Fibroblast of mammary gland (primary cell): ENCODE results near the gene SLC13A4.
A peak's percentile ranks its signal among the peaks of the same experiment; 100 is the strongest.

ENCODE experiments used
- DNase-seq: peaks from one replicate; pipeline ENCODE4 v3.0.0-alpha.2; 2010; ENCODE audit warnings: low read depth
- H3K4me3 ChIP-seq: 2 replicates; pipeline ENCODE4 v1.5.1; 2011; ENCODE audit warnings: low read depth, mild to moderate bottlenecking, low read length, moderate library complexity; ENCODE audit not compliant: control insufficient read depth
- CTCF ChIP-seq: conservative IDR thresholded peaks from 2 replicates; pipeline ENCODE4 v1.5.1; 2011; ENCODE audit warnings: low read depth, low read length, inconsistent platforms; ENCODE audit not compliant: control insufficient read depth, insufficient read depth

Gene SLC13A4

GRCh38 chr7:135715055-135715522 lies 12.9 kb downstream of the SLC13A4 start:
- no peak for TF ChIP-seq CTCF
- H3K4me3 ChIP-seq: no peak overlapping the region

GRCh38 chr7:135714534-135715009 lies 13.4 kb downstream of the SLC13A4 start:
- TF ChIP-seq CTCF: no peak
- peak; percentile 78 for DNase-seq
- no peak overlapping the region for H3K4me3 ChIP-seq

More at GRCh38 chr7:135715055-135715522, 12.9 kb downstream of the SLC13A4 start:
- no peak for DNase-seq

GRCh38 chr7:135713836-135714470 lies 14.0 kb downstream of the SLC13A4 start:
- DNase-seq: peak; percentile 31
- TF ChIP-seq CTCF: no peak

GRCh38 chr7:135712796-135713195 lies 15.2 kb downstream of the SLC13A4 start:
- no peak for TF ChIP-seq CTCF
- DNase-seq: no peak

More at GRCh38 chr7:135713836-135714470, 14.0 kb downstream of the SLC13A4 start:
- H3K4me3 ChIP-seq: no peak overlapping the region

GRCh38 chr7:135712182-135712782 lies 15.7 kb downstream of the SLC13A4 start:
- no peak for DNase-seq
- TF ChIP-seq CTCF: no peak
- no peak overlapping the region for H3K4me3 ChIP-seq

More at GRCh38 chr7:135712796-135713195, 15.2 kb downstream of the SLC13A4 start:
- H3K4me3 ChIP-seq: no peak overlapping the region

- no peak for TF ChIP-seq CTCF
- no peak for DNase-seq
- no peak overlapping the region for H3K4me3 ChIP-seq
Measured at GRCh38 chr7:135711139-135711469, 16.9 kb downstream of the SLC13A4 start.
